CD8-positive, alpha-beta memory T cell (primary cell): Measurements from ENCODE around the gene DAGLA. TPM values are rescaled to one million over a fixed set of nuclear protein-coding genes. Genes with fewer than 3 reads are reported as not detected.
A peak's percentile ranks its signal among the peaks of the same experiment; 100 is the strongest.

ENCODE experiments used
- CTCF ChIA-PET: fragments of 350-600 bp; sonication (Branson Sonifier 250); formaldehyde crosslinking; loops from one replicate; lab custom pipeline; 2021; ENCODE audit warnings: antibody characterized with exemption; lab: Charles Lee
- POLR2A ChIA-PET: fragments of 350-600 bp; sonication (Branson Sonifier 250); formaldehyde crosslinking; loops from one replicate; lab custom pipeline; 2021; ENCODE audit warnings: antibody characterized with exemption; lab: Charles Lee
- DNase-seq, 5 donors: peaks; one replicate each; pipeline versions ENCODE4 v3.0.0 to v3.0.0-alpha.2; 2020 to 2022; ENCODE audit warnings: mixed read lengths in 1 of 5
- H3K27ac ChIP-seq: one replicate; pipeline ENCODE4 v1.7.0; 2013; ENCODE audit warnings: low read depth, mild to moderate bottlenecking, low read length, moderate library complexity
- H3K27me3 ChIP-seq: 2 replicates; pipeline ENCODE4 v1.7.0; 2013; ENCODE audit warnings: low read length, mild to moderate bottlenecking; ENCODE audit not compliant: insufficient read depth, poor library complexity, severe bottlenecking
- H3K36me3 ChIP-seq: 2 replicates; pipeline ENCODE4 v1.7.0; 2013; ENCODE audit warnings: mild to moderate bottlenecking, low read length, moderate library complexity; ENCODE audit not compliant: insufficient read depth
- H3K4me1 ChIP-seq: 2 replicates; pipeline ENCODE4 v1.7.0; 2013; ENCODE audit warnings: mild to moderate bottlenecking, low read length, moderate library complexity; ENCODE audit not compliant: insufficient read depth
- H3K4me3 ChIP-seq: 2 replicates; pipeline ENCODE4 v1.7.0; 2013; ENCODE audit warnings: mild to moderate bottlenecking, low read length
- H3K9me3 ChIP-seq: 2 replicates; pipeline ENCODE4 v1.7.0; 2013; ENCODE audit warnings: mild to moderate bottlenecking, low read length
- H3K27ac Mint-ChIP-seq, 8 donors: one replicate each; pipeline ENCODE4 v1.8.0; 2020 to 2021; ENCODE audit warnings: mixed read lengths in 8 of 8, mild to moderate bottlenecking in 6 of 8, inconsistent platforms in 3 of 8, moderate library complexity in 3 of 8
- H3K27me3 Mint-ChIP-seq, 2 donors: one replicate each; pipeline ENCODE4 v1.8.0; 2020 to 2021; ENCODE audit warnings: mixed read lengths in 2 of 2, mild to moderate bottlenecking in 1 of 2, moderate library complexity in 1 of 2
- H3K36me3 Mint-ChIP-seq, 3 donors: one replicate each; pipeline ENCODE4 v1.8.0; 2020 to 2021; ENCODE audit warnings: mixed read lengths in 3 of 3, inconsistent platforms in 1 of 3, mild to moderate bottlenecking in 1 of 3
- H3K4me1 Mint-ChIP-seq, 3 donors: one replicate each; pipeline ENCODE4 v1.8.0; 2020 to 2021; ENCODE audit warnings: mixed read lengths in 3 of 3, inconsistent platforms in 1 of 3, mild to moderate bottlenecking in 1 of 3
- H3K4me3 Mint-ChIP-seq, 7 donors: one replicate each; pipeline ENCODE4 v1.8.0; 2020 to 2021; ENCODE audit warnings: mixed read lengths in 7 of 7, mild to moderate bottlenecking in 6 of 7, moderate library complexity in 4 of 7, inconsistent platforms in 2 of 7
- H3K9me3 Mint-ChIP-seq, 5 donors: one replicate each; pipeline ENCODE4 v1.8.0; 2020 to 2022; ENCODE audit warnings: mixed read lengths in 5 of 5, mild to moderate bottlenecking in 3 of 5, moderate library complexity in 2 of 5, inconsistent platforms in 1 of 5
- polyA plus RNA-seq: library from polyadenylated mRNA; unstranded; fragments of 300-500 nt; fragmentation: Illumina TruSeq; gene quantifications from one replicate; pipeline ENCODE4 v1.2.3, GENCODE V29; 2021
- total RNA-seq, 2 experiments: library from RNA; stranded (reverse); gene quantifications; one replicate each; pipeline ENCODE4 v1.2.3, GENCODE V29; 2021

Gene DAGLA
- total and polyA plus RNA-seq, 3 experiments from 2014 or later: 0.11 to 0.20 TPM; not detected in 1

- H3K4me3 Mint-ChIP-seq: no peak overlapping the region
- Histone ChIP-seq H3K27me3 (no peaks in the 10 kb centered on the region), H3K4me3 (no peak overlapping the region), H3K27ac (no peak overlapping the region), H3K9me3 (no peaks in the 10 kb centered on the region), H3K36me3 (no peaks in the 10 kb centered on the region), H3K4me1 (peaks cover 20% of the 10 kb centered on the region)
- no peak for DNase-seq
- H3K9me3 Mint-ChIP-seq: no peaks in the 10 kb centered on the region
- CTCF ChIA-PET: interaction anchor here (1.0 kb wide), 1 partner anchor 32 kb away, joined by 8 read pairs; no protein-coding TSS in a partner anchor
- peak overlapping the region in 2 of 8 donors; percentile 29 to 61 for H3K27ac Mint-ChIP-seq
- no peaks in the 10 kb centered on the region for H3K36me3 Mint-ChIP-seq
- H3K27me3 Mint-ChIP-seq: peaks cover 0 to 3% of the 10 kb centered on the region in 2 donors
- POLR2A ChIA-PET: interaction anchor here (0.6 kb wide), 1 partner anchor 408 kb away, joined by 3 read pairs; no protein-coding TSS in a partner anchor
- peaks cover 10 to 19% (median 11%) of the 10 kb centered on the region in 3 donors for H3K4me1 Mint-ChIP-seq
Observed at GRCh38 chr11:61701242-61701886, 21.2 kb downstream of the DAGLA start.

GRCh38 chr11:61702701-61703312 lies 22.6 kb downstream of the DAGLA start:
- ChIA-PET POLR2A (no interaction called here), CTCF (interaction anchor here (1.0 kb wide), 1 partner anchor 30 kb away, joined by 4 read pairs; no protein-coding TSS in a partner anchor)
- no peaks in the 10 kb centered on the region for H3K9me3 Mint-ChIP-seq
- peak overlapping the region in 2 of 8 donors; percentile 57 to 84 for H3K27ac Mint-ChIP-seq
- H3K36me3 Mint-ChIP-seq: no peaks in the 10 kb centered on the region
- H3K4me3 ChIP-seq: no peak overlapping the region
- H3K4me1 Mint-ChIP-seq: peaks cover 10 to 14% (median 11%) of the 10 kb centered on the region in 3 donors
- H3K4me3 Mint-ChIP-seq: peak overlapping the region in 3 of 7 donors; percentile 36 to 49 (median 42)
- DNase-seq: no peak
- no peaks in the 10 kb centered on the region for H3K27me3 ChIP-seq
- no peaks in the 10 kb centered on the region for H3K36me3 ChIP-seq
- peaks cover 0 to 3% of the 10 kb centered on the region in 2 donors for H3K27me3 Mint-ChIP-seq
- peaks cover 10% of the 10 kb centered on the region for H3K4me1 ChIP-seq
- no peak overlapping the region for H3K27ac ChIP-seq
- H3K9me3 ChIP-seq: no peaks in the 10 kb centered on the region

GRCh38 chr11:61704838-61705237 lies 24.6 kb downstream of the DAGLA start:
- no peaks in the 10 kb centered on the region for H3K9me3 ChIP-seq
- Mint-ChIP-seq H3K9me3 (no peaks in the 10 kb centered on the region), H3K4me1 (peaks cover 4 to 5% (median 5%) of the 10 kb centered on the region in 3 donors), H3K36me3 (no peaks in the 10 kb centered on the region), H3K27ac (no peak overlapping the region), H3K4me3 (no peak overlapping the region), H3K27me3 (peaks cover 0 to 3% of the 10 kb centered on the region in 2 donors)
- POLR2A ChIA-PET: no interaction called here
- H3K27me3 ChIP-seq: no peaks in the 10 kb centered on the region
- H3K36me3 ChIP-seq: no peaks in the 10 kb centered on the region
- H3K4me1 ChIP-seq: no peaks in the 10 kb centered on the region
- H3K4me3 ChIP-seq: no peak overlapping the region
- no peak for DNase-seq
- CTCF ChIA-PET: no interaction called here
- H3K27ac ChIP-seq: no peak overlapping the region

- Histone ChIP-seq H3K9me3 (no peaks in the 10 kb centered on the region), H3K36me3 (no peaks in the 10 kb centered on the region), H3K27ac (no peak overlapping the region), H3K27me3 (no peaks in the 10 kb centered on the region), H3K4me3 (no peak overlapping the region), H3K4me1 (no peaks in the 10 kb centered on the region)
- ChIA-PET POLR2A (no interaction called here), CTCF (interaction anchor here (1.0 kb wide), 1 partner anchor 27 kb away, joined by 5 read pairs; no protein-coding TSS in a partner anchor)
- no peak overlapping the region for H3K27ac Mint-ChIP-seq
- H3K36me3 Mint-ChIP-seq: no peaks in the 10 kb centered on the region
- no peak overlapping the region for H3K4me3 Mint-ChIP-seq
- H3K4me1 Mint-ChIP-seq: peaks cover 4 to 5% (median 5%) of the 10 kb centered on the region in 3 donors
- no peaks in the 10 kb centered on the region for H3K9me3 Mint-ChIP-seq
- DNase-seq: no peak
- H3K27me3 Mint-ChIP-seq: peaks cover 2 to 3% of the 10 kb centered on the region in 2 donors
Observed at GRCh38 chr11:61706452-61707400, 26.5 kb downstream of the DAGLA start.

- Mint-ChIP-seq H3K36me3 (no peaks in the 10 kb centered on the region), H3K4me1 (peaks cover 2 to 4% (median 4%) of the 10 kb centered on the region in 3 donors), H3K27me3 (peaks cover 3 to 4% of the 10 kb centered on the region in 2 donors), H3K9me3 (no peaks in the 10 kb centered on the region), H3K4me3 (no peak overlapping the region), H3K27ac (no peak overlapping the region)
- no peak for DNase-seq
- no peak overlapping the region for H3K27ac ChIP-seq
- no peaks in the 10 kb centered on the region for H3K9me3 ChIP-seq
- no peak overlapping the region for H3K4me3 ChIP-seq
- no peaks in the 10 kb centered on the region for H3K27me3 ChIP-seq
- CTCF ChIA-PET: interaction anchor here (1.5 kb wide), 1 partner anchor 26 kb away, joined by 4 read pairs; no protein-coding TSS in a partner anchor
- no peaks in the 10 kb centered on the region for H3K4me1 ChIP-seq
- POLR2A ChIA-PET: no interaction called here
- H3K36me3 ChIP-seq: no peaks in the 10 kb centered on the region
Observed at GRCh38 chr11:61707574-61707973, 27.4 kb downstream of the DAGLA start.

- no peak overlapping the region for H3K27ac ChIP-seq
- no peak for DNase-seq
- Mint-ChIP-seq H3K4me1 (no peaks in the 10 kb centered on the region), H3K27ac (no peak overlapping the region), H3K9me3 (no peaks in the 10 kb centered on the region), H3K36me3 (no peaks in the 10 kb centered on the region), H3K4me3 (no peak overlapping the region), H3K27me3 (peaks cover 3 to 4% of the 10 kb centered on the region in 2 donors)
- ChIA-PET POLR2A (no interaction called here), CTCF (interaction anchor here (1.6 to 2.6 kb wide), 2 partner anchors 10 to 25 kb away, joined by 4 to 12 read pairs; no protein-coding TSS in a partner anchor)
- no peak overlapping the region for H3K4me3 ChIP-seq
- H3K36me3 ChIP-seq: no peaks in the 10 kb centered on the region
- H3K4me1 ChIP-seq: no peaks in the 10 kb centered on the region
- no peaks in the 10 kb centered on the region for H3K9me3 ChIP-seq
- no peaks in the 10 kb centered on the region for H3K27me3 ChIP-seq
Observed at GRCh38 chr11:61709110-61709509, 28.9 kb downstream of the DAGLA start.

- no peak for DNase-seq
- ChIA-PET CTCF (interaction anchor here (1.6 to 2.6 kb wide), 2 partner anchors 11 to 24 kb away, joined by 4 to 12 read pairs; no protein-coding TSS in a partner anchor), POLR2A (no interaction called here)
- no peaks in the 10 kb centered on the region for H3K9me3 ChIP-seq
- H3K4me3 Mint-ChIP-seq: no peak overlapping the region
- H3K36me3 Mint-ChIP-seq: no peaks in the 10 kb centered on the region
- H3K27ac Mint-ChIP-seq: no peak overlapping the region
- H3K9me3 Mint-ChIP-seq: no peaks in the 10 kb centered on the region
- no peaks in the 10 kb centered on the region for H3K36me3 ChIP-seq
- H3K27ac ChIP-seq: no peak overlapping the region
- H3K27me3 Mint-ChIP-seq: peaks cover 3 to 6% of the 10 kb centered on the region in 2 donors
- H3K4me1 ChIP-seq: no peaks in the 10 kb centered on the region
- no peaks in the 10 kb centered on the region for H3K4me1 Mint-ChIP-seq
- H3K27me3 ChIP-seq: no peaks in the 10 kb centered on the region
- H3K4me3 ChIP-seq: no peak overlapping the region
Observed at GRCh38 chr11:61709572-61709971, 29.4 kb downstream of the DAGLA start.
